H1 (cell line): Measurements from ENCODE around the gene CFAP92. TPM values are rescaled to one million over a fixed set of nuclear protein-coding genes. Genes with fewer than 3 reads are reported as not detected.

Experiments used
- CTCF ChIA-PET: fragments of 300-600 bp; sonication (Branson Sonifier 250); formaldehyde crosslinking; loops from one replicate; lab custom pipeline; 2021; ENCODE audit not compliant: partially characterized antibody; lab: Charles Lee
- POLR2A ChIA-PET: fragments of 300-600 bp; sonication (Branson Sonifier 250); formaldehyde crosslinking; loops from one replicate; lab custom pipeline; 2021; ENCODE audit warnings: inconsistent platforms; ENCODE audit not compliant: partially characterized antibody; lab: Charles Lee
- DNase-seq, 2 experiments: peaks; one replicate each; pipeline versions ENCODE4 v3.0.0 to v3.0.0-alpha.2; 2010 to 2022; ENCODE audit warnings: low spot score in 2 of 2, low read depth in 1 of 2, mixed read lengths in 1 of 2
- FAIRE-seq: peaks from 2 replicates; lab custom pipeline; 2011; peaks lifted over from hg19 to GRCh38; lab: Jason Lieb, UNC
- H2AFZ ChIP-seq: 2 replicates; pipeline ENCODE4 v1.8.1; 2012; ENCODE audit warnings: low read length, inconsistent platforms
- H2AK5ac ChIP-seq: 2 replicates; pipeline ENCODE4 v1.6.1; 2013; ENCODE audit warnings: low read depth, low read length
- H2BK120ac ChIP-seq: replicated peaks from 2 replicates; pipeline ENCODE3; 2013; ENCODE audit warnings: low read depth, low read length, inconsistent platforms
- H2BK12ac ChIP-seq: 2 replicates; pipeline ENCODE4 v1.6.1; 2013; ENCODE audit warnings: low read depth, low read length
- H2BK15ac ChIP-seq: 2 replicates; pipeline ENCODE4 v1.6.1; 2013; ENCODE audit warnings: low read length
- H2BK20ac ChIP-seq: 2 replicates; pipeline ENCODE4 v1.6.1; 2013; ENCODE audit warnings: low read length
- H2BK5ac ChIP-seq: 2 replicates; pipeline ENCODE4 v1.6.1; 2013; ENCODE audit warnings: low read depth, low read length
- H3K14ac ChIP-seq: 2 replicates; pipeline ENCODE4 v1.6.1; 2013; ENCODE audit warnings: inconsistent platforms; ENCODE audit not compliant: insufficient read length
- H3K18ac ChIP-seq: 2 replicates; pipeline ENCODE4 v1.6.1; 2013; ENCODE audit warnings: low read length; ENCODE audit errors: extremely low read depth
- H3K23ac ChIP-seq: 2 replicates; pipeline ENCODE4 v1.6.1; 2013; ENCODE audit warnings: inconsistent platforms; ENCODE audit not compliant: insufficient read length
- H3K23me2 ChIP-seq: 2 replicates; pipeline ENCODE4 v1.6.1; 2013; ENCODE audit warnings: low read depth, low read length
- H3K27ac ChIP-seq: 2 replicates; pipeline ENCODE4 v1.6.1; 2011; ENCODE audit warnings: low read depth, low read length, inconsistent platforms
- H3K27me3 ChIP-seq, 4 experiments: replicated peaks in 1 of 4; 1 replicate in 1 of 4; 2 replicates in 3 of 4; pipeline versions ENCODE4 v1.6.1 to v1.8.1; 2011 to 2013; ENCODE audit warnings: low read length in 3 of 4, mild to moderate bottlenecking in 3 of 4, inconsistent platforms in 2 of 4, mixed read lengths in 2 of 4, moderate library complexity in 1 of 4; ENCODE audit not compliant: control insufficient read depth in 3 of 4, insufficient read depth in 3 of 4; ENCODE audit errors: extremely low read depth in 1 of 4
- H3K36me3 ChIP-seq, 4 experiments: 2 replicates each; pipeline versions ENCODE4 v1.6.1 to v1.8.1; 2011 to 2013; ENCODE audit warnings: mild to moderate bottlenecking in 4 of 4, low read length in 3 of 4, moderate library complexity in 2 of 4, control low read depth in 1 of 4, inconsistent platforms in 1 of 4; ENCODE audit not compliant: insufficient read depth in 4 of 4, control insufficient read depth in 2 of 4
- H3K4ac ChIP-seq: replicated peaks from 2 replicates; pipeline ENCODE3; 2013; ENCODE audit warnings: low read length, low read depth, mixed read lengths, inconsistent platforms; ENCODE audit not compliant: insufficient read length
- H3K4me1 ChIP-seq, 4 experiments: replicated peaks in 1 of 4; 1 replicate in 1 of 4; 2 replicates in 3 of 4; pipeline versions ENCODE4 v1.6.1 to v1.8.1; 2011 to 2013; ENCODE audit warnings: low read length in 3 of 4, inconsistent platforms in 2 of 4, mixed read lengths in 1 of 4; ENCODE audit not compliant: insufficient read depth in 4 of 4, control insufficient read depth in 3 of 4
- H3K4me2 ChIP-seq, 2 experiments: 2 replicates each; pipeline versions ENCODE4 v1.6.1 to v1.8.1; 2011 to 2013; ENCODE audit warnings: low read depth in 2 of 2, low read length in 2 of 2, control low read depth in 1 of 2, inconsistent platforms in 1 of 2, mild to moderate bottlenecking in 1 of 2; ENCODE audit not compliant: insufficient read depth in 1 of 2
- H3K4me3 ChIP-seq, 4 experiments: fragments of 200-600, 300-600 bp in 1 of 4; sonication (generic), shearing (Covaris generic), sonication (Bioruptor Twin) in 1 of 4; 2 replicates each; pipeline versions ENCODE4 v1.5.1 to v1.8.1; 2011 to 2016; ENCODE audit warnings: low read length in 4 of 4, low read depth in 3 of 4, control low read depth in 2 of 4, inconsistent platforms in 2 of 4, mild to moderate bottlenecking in 2 of 4, mixed read lengths in 1 of 4, moderate library complexity in 1 of 4; ENCODE audit not compliant: insufficient read depth in 2 of 4; ENCODE audit errors: extremely low read depth in 1 of 4
- H3K56ac ChIP-seq: replicated peaks from 2 replicates; pipeline ENCODE3; 2013; ENCODE audit warnings: low read depth, mild to moderate bottlenecking, mixed read lengths, low read length, inconsistent platforms; ENCODE audit not compliant: insufficient read length
- H3K79me1 ChIP-seq: 2 replicates; pipeline ENCODE4 v1.6.1; 2013; ENCODE audit warnings: low read depth, low read length, control low read depth
- H3K79me2 ChIP-seq, 2 experiments: 2 replicates each; pipeline versions ENCODE4 v1.6.1 to v1.8.1; 2012 to 2013; ENCODE audit warnings: low read length in 2 of 2, mild to moderate bottlenecking in 2 of 2, inconsistent platforms in 1 of 2; ENCODE audit not compliant: insufficient read depth in 2 of 2, control insufficient read depth in 1 of 2
- H3K9ac ChIP-seq, 4 experiments: replicated peaks in 1 of 4; 1 replicate in 1 of 4; 2 replicates in 3 of 4; pipeline versions ENCODE4 v1.6.1 to v1.8.1; 2011 to 2013; ENCODE audit warnings: low read depth in 3 of 4, low read length in 3 of 4, control low read depth in 2 of 4, mild to moderate bottlenecking in 2 of 4, moderate library complexity in 2 of 4, inconsistent platforms in 1 of 4; ENCODE audit errors: extremely low read depth in 1 of 4
- H3K9me3 ChIP-seq, 2 experiments: 2 replicates each; pipeline versions ENCODE4 v1.6.1 to v1.8.1; 2012 to 2013; ENCODE audit warnings: mild to moderate bottlenecking in 2 of 2, moderate library complexity in 2 of 2, control low read depth in 1 of 2, inconsistent platforms in 1 of 2, low read depth in 1 of 2, low read length in 1 of 2, mixed read lengths in 1 of 2; ENCODE audit not compliant: insufficient read depth in 2 of 2
- H4K20me1 ChIP-seq, 2 experiments: replicated peaks in 1 of 2; 2 replicates each; pipeline versions ENCODE3 to v1.8.1; 2011 to 2013; ENCODE audit warnings: inconsistent platforms in 2 of 2, low read length in 2 of 2, mild to moderate bottlenecking in 1 of 2; ENCODE audit not compliant: insufficient read depth in 2 of 2, control insufficient read depth in 1 of 2
- H4K5ac ChIP-seq: 2 replicates; pipeline ENCODE4 v1.6.1; 2013; ENCODE audit warnings: low read length, low read depth, mixed read lengths, inconsistent platforms; ENCODE audit not compliant: insufficient read length
- H4K8ac ChIP-seq: 2 replicates; pipeline ENCODE4 v1.8.0; 2013; ENCODE audit warnings: mild to moderate bottlenecking, moderate library complexity, low read length, inconsistent platforms; ENCODE audit not compliant: insufficient read depth; ENCODE audit errors: extremely low read depth
- H4K91ac ChIP-seq: replicated peaks from 2 replicates; pipeline ENCODE3; 2013; ENCODE audit warnings: low read length, mixed read lengths, inconsistent platforms; ENCODE audit not compliant: insufficient read length
- EP300 ChIP-seq, 2 experiments: IDR thresholded peaks; 1 replicate in 1 of 2; 2 replicates in 1 of 2; pipeline ENCODE4 v1.6.1; 2011 to 2012; ENCODE audit warnings: low read depth in 2 of 2, low read length in 2 of 2, mild to moderate bottlenecking in 2 of 2, borderline replicate concordance in 1 of 2, inconsistent platforms in 1 of 2, moderate library complexity in 1 of 2
- FOSL1 ChIP-seq: IDR thresholded peaks from 2 replicates; pipeline ENCODE4 v1.6.1; 2011; ENCODE audit warnings: mild to moderate bottlenecking, low read depth, low read length, moderate library complexity; ENCODE audit not compliant: insufficient read depth
- GABPA ChIP-seq: IDR thresholded peaks from 2 replicates; pipeline ENCODE4 v1.6.1; 2011; ENCODE audit warnings: mild to moderate bottlenecking, low read length, moderate library complexity, borderline replicate concordance; ENCODE audit not compliant: insufficient read depth
- HDAC2 ChIP-seq, 2 experiments: fragments of 300-600 bp in 1 of 2; sonication (generic) in 1 of 2; IDR thresholded peaks; 2 replicates each; pipeline ENCODE4 v1.6.1; 2011 to 2012; ENCODE audit warnings: low read depth in 2 of 2, low read length in 2 of 2, mild to moderate bottlenecking in 2 of 2, moderate library complexity in 2 of 2, borderline replicate concordance in 1 of 2, inconsistent platforms in 1 of 2
- HDAC6 ChIP-seq: IDR thresholded peaks from one replicate; pipeline ENCODE4 v1.7.1; 2012; ENCODE audit warnings: low read depth, mild to moderate bottlenecking, inconsistent platforms, low read length, moderate library complexity
- NANOG ChIP-seq: IDR thresholded peaks from 2 replicates; pipeline ENCODE4 v1.6.1; 2011; ENCODE audit warnings: low read length, low read depth, mild to moderate bottlenecking, inconsistent platforms; ENCODE audit not compliant: insufficient read depth, poor library complexity, severe bottlenecking
- TAF7 ChIP-seq: optimal IDR thresholded peaks from 2 replicates; pipeline ENCODE3; 2011; ENCODE audit warnings: low read depth, mild to moderate bottlenecking, inconsistent platforms, low read length, moderate library complexity, borderline replicate concordance
- WGBS, 2 experiments: shearing (Covaris generic) in 1 of 2; methylation state at CpG; one replicate each; pipeline versions ENCODE4 v1.1.6 to v1.1.7; 2013 to 2015; ENCODE audit warnings: low lambda C conversion rate in 2 of 2, mixed read lengths in 2 of 2, inconsistent platforms in 1 of 2, low coverage in 1 of 2, missing lambda C conversion rate in 1 of 2; ENCODE audit not compliant: insufficient replicate concordance in 2 of 2, insufficient coverage in 1 of 2, insufficient read length in 1 of 2; ENCODE audit errors: extremely low coverage in 1 of 2, missing lambda C conversion rate in 1 of 2; 5-methylcytosine and 5-hydroxymethylcytosine counted together
- polyA plus RNA-seq, 7 experiments: library from polyadenylated mRNA; depleted of rRNA in 3 of 7; stranded (reverse) in 5 of 7; unstranded in 2 of 7; fragments of >200 nt in 5 of 7; fragments of 200-250 nt in 2 of 7; gene quantifications; 1 replicate in 5 of 7; 2 replicates in 1 of 7; 4 replicates in 1 of 7; pipeline versions ENCODE4 v1.2.1 to v1.2.3, GENCODE V29; 2011 to 2013; ENCODE audit warnings: missing spikeins in 2 of 7, mixed read lengths in 2 of 7
- total RNA-seq: library from RNA; stranded (reverse); fragmentation: NEBNext Ultra II Directional; extraction: Animal tissue kit (Norgen Biotek cat#: 25700); gene quantifications from 2 replicates; pipeline ENCODE4 v1.2.1, GENCODE V29; 2021

The CFAP92 gene
- total and polyA plus RNA-seq, 2 of the 8 experiments (the other 6 are each of a cell fraction or from before 2014, with no cell fraction given) = 0.77 to 2.0 TPM

DNA sequence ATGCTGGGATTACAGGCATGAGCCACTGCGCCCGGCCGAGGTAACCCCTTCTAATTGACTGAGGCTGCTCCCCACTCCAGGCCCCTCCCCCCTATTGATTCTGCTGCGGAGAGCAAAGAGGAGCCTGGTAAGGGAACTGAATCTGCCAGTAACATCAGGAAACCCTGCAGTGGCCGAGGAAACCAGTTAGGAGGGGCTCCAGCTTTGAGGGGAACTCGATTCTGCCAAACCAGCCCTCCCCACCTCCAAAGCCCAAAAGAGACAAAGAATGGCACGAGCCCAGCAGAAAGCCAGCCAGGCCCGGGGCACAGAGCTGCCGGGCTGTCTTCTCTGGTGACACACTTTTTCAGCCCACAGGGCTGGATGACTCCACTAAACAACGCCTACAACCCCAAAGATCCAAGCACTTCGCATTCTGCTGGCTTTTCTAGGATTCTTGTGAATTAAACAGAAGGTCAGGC is 129.5 kb downstream of the CFAP92 start:
- no peak overlapping the region; the same call in 1 of the 2 replicates for H3K18ac ChIP-seq
- H2BK5ac ChIP-seq = no peak overlapping the region
- no peak overlapping the region for H4K91ac ChIP-seq
- no peak overlapping the region for H2BK120ac ChIP-seq
- H3K4ac ChIP-seq = no peak overlapping the region
- no peak overlapping the region for H4K8ac ChIP-seq
- FAIRE-seq = no peak
- H2BK12ac ChIP-seq = no peak overlapping the region
- no peak overlapping the region for H3K9ac ChIP-seq
- POLR2A ChIA-PET = interaction anchor here (1.6 kb wide), 1 partner anchor 15 kb away, joined by 4 read pairs; the partner anchor contains the start of gene ACAD9
- H3K14ac ChIP-seq = no peak overlapping the region
- no peak overlapping the region for H3K23ac ChIP-seq
- H3K23me2 ChIP-seq = no peaks in the 10 kb centered on the region
- no peak overlapping the region for H2BK20ac ChIP-seq
- H3K9me3 ChIP-seq = peaks cover 16 to 22% of the 10 kb centered on the region in 2 experiments
- CTCF ChIA-PET = interaction anchor here (0.7 to 7.0 kb wide), 6 partner anchors 12 to 316 kb away, joined by 3 to 42 read pairs (median 4); partner anchors contain the start of gene ACAD9
- H3K27me3 ChIP-seq = no peaks in the 10 kb centered on the region
- no peak overlapping the region for H2BK15ac ChIP-seq
- DNase-seq = no peak
- H3K4me3 ChIP-seq = no peak overlapping the region
- no peaks in the 10 kb centered on the region for H3K79me1 ChIP-seq
- H4K5ac ChIP-seq = no peak overlapping the region
- H3K4me1 ChIP-seq = peaks cover 0 to 6% (median 0%) of the 10 kb centered on the region in 4 experiments; a peak in 1 of 7 replicates
- no peak overlapping the region; the same call in 1 of the 2 replicates for H3K27ac ChIP-seq
- 85% methylated on average over 11 of the region's 11 CpGs; no CpG with 5 or more reads in 1 of the 2 experiments for WGBS, 2 experiments
- no peaks in the 10 kb centered on the region; a peak in 1 of 8 replicates for H3K36me3 ChIP-seq
- H3K56ac ChIP-seq = no peak overlapping the region
- no peak overlapping the region for H2AFZ ChIP-seq
- no peak for TF ChIP-seq NANOG
- TF ChIP-seq HDAC6 = no peak
- no peak for TF ChIP-seq TAF7
- TF ChIP-seq GABPA = no peak
- no peak for TF ChIP-seq EP300 (IDR thresholded peaks at IDR 0.05; ENCODE audit: borderline replicate concordance in 1 of 2, low read depth in 2 of 2, low read length in 2 of 2)
- TF ChIP-seq HDAC2 (IDR thresholded peaks at IDR 0.05; ENCODE audit: borderline replicate concordance in 1 of 2, low read depth in 2 of 2, low read length in 2 of 2) = no peak
- no peak for TF ChIP-seq FOSL1
- H4K20me1 ChIP-seq = no peaks in the 10 kb centered on the region
- no peaks in the 10 kb centered on the region for H3K79me2 ChIP-seq
- H2AK5ac ChIP-seq = no peak overlapping the region
- H3K4me2 ChIP-seq = no peak overlapping the region; a peak in 1 of 4 replicates
